OCI-LY1 (cell line): ENCODE data around the gene UGT2B7.

Experiments
- CTCF ChIP-seq: fragments of 200-600 bp; sonication (generic), shearing (Covaris generic); IDR thresholded peaks from 2 replicates; pipeline ENCODE4 v1.5.1; 2017; ENCODE audit warnings: mild to moderate bottlenecking, antibody characterized with exemption, low read length, moderate library complexity, mixed read lengths
- EZH2 ChIP-seq: fragments of 200-600 bp; sonication (generic), shearing (Covaris generic); IDR thresholded peaks from 2 replicates; pipeline ENCODE4 v1.8.0; 2017; ENCODE audit warnings: borderline replicate concordance, mixed run types, mild to moderate bottlenecking, antibody characterized with exemption, low read length, moderate library complexity, mixed read lengths

GRCh38 chr4:69141320-69141719 lies 45.0 kb downstream of the UGT2B7 start:
- TF ChIP-seq CTCF (no peak), EZH2 (no peak)
